NCI-H128 (cell line): ENCODE measurements around the gene CFAP69.
"Not testable (repeated sequence)": the region's sequence is repeated elsewhere in the genome, so short reads cannot be mapped to it uniquely, and the experiment has no call there.

Experiments
- DNase-seq: peaks from one replicate; lab custom pipeline; 2025; ENCODE audit not compliant: unreplicated experiment; lab: John Stamatoyannopoulos, UW

Gene CFAP69

DNA sequence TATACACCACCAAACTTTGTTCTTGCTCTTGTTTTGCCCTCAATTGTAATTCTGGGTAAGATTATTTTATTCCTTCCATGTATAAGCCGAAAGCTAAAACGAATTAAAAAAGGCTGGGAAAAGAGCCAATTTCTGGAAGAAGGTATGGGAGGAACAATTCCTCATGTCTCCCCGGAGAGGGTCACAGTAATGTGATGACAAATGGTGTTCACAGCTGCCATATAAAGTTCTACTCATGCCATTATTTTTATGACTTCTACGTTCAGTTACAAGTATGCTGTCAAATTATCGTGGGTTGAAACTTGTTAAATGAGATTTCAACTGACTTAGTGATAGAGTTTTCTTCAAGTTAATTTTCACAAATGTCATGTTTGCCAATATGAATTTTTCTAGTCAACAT, 12.5 kb upstream of the CFAP69 start:
- no peak for DNase-seq

DNA sequence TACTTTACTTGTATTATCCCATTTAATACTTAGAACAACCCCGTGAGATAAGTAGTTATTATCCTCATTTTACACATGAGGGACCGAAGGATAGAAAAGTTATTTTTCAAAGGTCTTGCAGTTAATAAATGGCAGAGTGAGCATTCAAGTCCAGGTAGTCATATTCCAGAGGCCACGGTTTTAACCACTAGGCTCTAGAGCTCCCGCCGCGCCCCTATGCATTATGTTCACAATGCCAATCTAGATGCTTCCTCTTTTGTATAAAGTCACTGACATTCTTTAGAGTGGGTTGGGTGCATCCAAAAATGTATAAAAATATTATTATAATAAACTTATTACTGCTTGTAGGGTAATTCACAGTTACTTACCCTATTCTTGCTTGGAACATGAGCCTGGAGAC, 11.4 kb upstream of the CFAP69 start:
- DNase-seq: no peak

DNA sequence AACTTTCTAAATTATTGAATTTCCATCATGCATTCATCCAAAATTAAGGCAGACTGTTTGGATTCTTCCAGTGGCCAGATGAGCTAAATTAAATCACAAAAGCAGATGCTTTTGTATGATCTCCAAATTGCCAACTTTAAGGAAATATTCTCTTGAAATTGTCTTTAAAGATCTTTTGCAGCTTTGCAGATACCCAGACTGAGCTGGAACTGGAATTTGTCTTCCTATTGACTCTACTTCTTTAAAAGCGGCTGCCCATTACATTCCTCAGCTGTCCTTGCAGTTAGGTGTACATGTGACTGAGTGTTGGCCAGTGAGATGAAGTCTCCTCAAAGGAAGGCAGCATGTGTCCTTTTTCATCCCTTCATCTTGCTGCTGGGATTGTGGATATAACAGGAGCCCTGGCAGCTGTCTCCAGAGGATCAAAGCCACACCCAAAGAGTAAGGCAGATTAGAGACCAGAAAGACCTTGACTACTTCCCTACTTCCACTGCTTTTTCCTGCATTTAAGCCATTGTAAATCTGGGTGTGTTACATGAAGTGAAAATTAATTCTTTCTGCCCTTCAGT, 8.2 kb upstream of the CFAP69 start:
- DNase-seq: no peak

DNA sequence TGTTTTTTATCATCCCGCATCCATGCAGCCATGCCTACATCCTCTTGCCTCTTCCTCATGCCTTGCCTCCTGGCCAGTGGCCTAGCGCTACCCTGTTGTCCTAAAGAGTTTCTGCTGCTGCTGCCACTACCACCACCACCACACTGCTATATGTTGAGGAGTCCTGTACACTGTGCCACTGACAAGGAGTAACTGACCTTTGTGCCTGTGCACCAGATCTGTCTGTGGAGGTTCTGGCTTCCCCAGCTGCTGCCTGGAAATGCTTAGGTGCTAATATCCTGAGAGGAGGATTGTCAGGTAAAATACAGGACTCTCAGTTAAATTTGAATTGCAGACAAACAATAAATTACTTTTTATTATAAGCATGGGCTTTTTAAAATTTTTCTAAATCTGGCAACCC, 7.0 kb upstream of the CFAP69 start:
- DNase-seq: no peak

DNA sequence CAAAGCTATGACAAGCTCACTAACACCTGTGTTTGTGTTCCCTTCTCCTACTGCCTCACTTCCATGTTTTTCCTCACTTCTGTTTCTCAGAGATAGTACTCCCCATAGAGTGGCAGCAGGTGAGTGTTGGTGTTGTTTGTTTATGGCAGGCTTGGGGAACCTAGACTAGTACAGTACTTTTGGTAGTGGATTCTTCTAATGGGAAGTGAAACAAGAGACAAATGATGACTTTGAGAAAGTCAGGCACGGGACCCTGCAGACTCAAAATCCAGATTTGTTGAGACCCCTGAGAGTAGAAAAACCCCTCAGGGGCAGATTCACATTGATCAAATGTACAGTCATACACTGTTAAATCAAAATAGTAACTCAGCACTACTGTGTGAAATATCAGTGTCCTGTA, 6.4 kb upstream of the CFAP69 start:
- no peak for DNase-seq

DNA sequence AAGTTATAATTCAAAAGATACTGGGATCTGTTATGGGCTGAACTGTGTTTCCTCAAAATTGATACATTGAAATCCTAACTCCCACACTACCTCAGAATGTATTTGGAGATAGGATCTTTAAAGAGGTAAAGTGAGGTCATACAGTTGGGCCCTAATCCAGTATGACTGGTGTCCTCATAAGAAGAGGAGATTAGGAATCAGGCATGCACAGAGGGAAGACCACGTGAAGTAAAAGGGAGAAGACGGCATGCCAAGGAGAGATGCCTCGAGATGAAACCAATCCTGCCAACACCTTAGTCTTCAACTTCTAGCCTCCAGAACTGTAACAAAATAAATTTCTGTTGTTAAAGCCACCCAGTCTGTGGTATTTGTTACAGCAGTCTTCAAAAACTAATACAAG, 5.9 kb upstream of the CFAP69 start:
- no peak for DNase-seq

DNA sequence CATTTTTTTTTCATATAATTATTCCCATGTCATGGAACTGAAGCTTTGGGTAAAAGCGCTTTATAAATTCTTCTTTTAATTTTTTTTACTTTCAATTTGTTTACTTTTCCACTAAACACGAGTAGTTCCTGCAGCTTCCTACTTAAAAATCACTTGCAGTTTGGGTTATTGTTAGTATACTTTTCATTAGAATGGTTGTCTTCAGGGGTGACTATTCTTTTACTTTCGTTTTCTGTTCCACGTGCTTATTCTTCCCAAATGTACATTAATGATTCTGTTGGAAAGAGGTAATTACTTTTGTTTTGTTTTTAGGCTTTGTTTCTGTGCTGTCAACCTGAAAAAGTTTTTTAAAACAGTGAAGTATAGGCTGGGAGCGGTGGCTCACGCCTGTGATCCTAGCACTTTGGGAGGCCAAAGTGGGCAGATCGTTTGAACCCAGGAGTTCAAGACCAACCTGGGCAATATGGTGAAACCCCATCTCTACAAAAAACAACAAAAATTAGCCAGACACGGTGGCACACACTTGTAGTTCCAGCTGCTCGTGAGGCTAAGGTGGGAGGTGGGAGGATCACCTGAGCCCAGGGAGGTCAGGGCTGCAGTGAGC, 5.2 kb upstream of the CFAP69 start:
- no peak for DNase-seq

DNA sequence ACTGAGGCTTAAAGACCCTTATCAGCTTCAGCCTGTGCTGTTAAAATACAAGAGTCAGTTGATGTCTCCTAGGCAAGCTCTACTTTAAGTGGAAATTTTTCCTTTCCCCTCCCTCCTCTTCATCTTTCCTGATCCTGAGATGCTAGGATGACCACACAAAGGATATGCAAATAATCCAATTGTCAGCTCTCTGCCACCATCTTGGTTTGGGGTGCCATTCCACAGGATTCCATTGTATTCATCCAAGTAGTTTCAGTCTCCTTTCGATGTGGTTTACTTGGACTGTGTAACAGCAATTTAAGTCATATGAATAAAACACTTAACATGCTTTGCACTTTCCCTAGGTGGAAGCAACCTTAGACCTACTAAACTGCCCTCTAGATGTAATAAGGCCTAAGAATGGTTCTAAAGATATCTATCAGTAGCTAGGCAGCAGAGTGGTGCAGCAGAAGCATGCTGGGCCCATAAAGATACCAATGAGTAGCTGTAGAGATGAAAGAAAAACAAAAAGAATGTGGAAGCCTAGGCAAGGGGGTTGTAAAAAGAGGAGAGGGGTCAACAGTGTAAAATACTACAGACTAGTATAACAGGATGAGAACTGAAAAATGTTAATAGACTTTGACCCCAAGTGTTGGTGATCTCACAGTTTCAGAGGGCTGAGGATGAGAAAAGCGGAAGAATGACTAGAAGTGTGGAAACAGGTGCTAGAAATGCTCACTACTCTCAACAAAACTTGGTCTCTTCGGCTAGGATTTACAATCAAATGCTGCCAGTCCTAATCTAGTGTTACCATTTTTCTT, 2.4 kb upstream of the CFAP69 start:
- no peak for DNase-seq

DNA sequence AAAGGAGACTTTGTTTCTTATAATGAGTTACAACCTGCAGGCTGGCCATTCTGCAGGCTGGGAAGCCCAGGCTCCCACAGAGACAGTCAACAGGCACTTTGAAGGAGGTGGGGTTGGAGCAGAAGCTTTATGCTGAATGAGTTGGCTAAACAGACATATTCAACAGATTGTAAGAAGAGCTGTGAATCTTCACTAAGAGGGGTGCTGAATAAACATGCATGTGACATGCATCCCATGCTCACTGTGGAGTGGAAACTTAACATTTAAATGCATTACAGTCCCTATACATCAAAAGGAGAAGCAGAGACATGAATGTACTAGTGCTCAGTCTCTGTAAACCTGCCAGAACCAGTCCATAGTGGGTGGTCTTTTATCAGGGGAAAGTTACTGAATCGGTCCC, 1.4 kb upstream of the CFAP69 start:
- no peak for DNase-seq

DNA sequence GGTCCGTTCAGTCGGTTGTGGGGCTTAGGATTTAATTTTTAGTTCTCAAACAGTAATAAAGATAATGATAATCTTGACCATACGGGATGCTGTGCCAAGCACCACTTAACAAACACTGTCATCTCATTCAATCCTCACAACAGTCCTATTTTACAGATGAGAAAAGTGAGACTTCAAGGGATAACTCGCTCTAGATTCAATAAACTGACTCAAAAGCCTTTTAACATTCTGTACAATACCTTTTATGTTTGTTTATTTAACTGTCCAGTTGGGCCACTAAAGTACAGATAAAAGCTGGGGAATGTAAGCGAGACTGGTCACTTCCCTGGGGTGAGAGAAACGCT, 437 bp upstream of the CFAP69 start:
- no peak for DNase-seq

DNA sequence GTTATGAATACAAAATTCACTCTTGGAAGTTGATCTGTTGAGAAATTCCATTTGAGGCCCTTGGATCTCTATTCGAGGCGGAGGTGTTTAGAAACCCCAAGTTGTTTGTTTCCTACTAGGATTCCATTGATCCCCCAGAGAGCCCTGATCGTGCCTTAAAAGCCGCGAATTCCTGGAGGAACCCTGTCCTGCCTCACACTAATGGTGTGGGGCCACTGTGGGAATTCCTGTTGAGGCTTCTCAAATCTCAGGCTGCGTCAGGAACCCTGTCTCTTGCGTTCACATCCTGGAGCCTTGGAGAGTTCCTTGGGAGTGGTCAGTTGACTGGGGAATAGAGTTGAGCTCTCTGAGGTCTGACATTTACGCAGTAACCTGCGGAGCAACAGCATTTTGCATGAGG, 1.2 kb downstream of the CFAP69 start:
- DNase-seq: no peak

DNA sequence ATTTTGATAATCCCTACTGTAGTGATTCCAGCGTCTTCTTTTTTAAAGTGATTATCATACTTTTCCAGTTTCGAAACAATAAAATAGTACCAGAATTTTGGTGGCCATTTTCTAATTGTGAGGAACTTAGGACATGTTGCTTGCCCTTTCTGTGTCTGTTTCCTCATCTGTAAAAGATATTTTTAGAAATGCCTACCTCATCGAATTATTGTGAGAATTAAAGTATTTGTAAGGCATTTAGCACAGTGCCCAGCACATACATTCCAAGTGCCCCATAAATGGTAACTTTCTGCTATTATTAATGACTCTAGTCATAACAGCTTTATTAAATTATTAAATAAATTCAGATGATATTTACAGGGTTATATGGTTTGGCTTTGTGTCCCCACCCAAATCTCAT, 3.7 kb downstream of the CFAP69 start:
- no peak for DNase-seq

DNA sequence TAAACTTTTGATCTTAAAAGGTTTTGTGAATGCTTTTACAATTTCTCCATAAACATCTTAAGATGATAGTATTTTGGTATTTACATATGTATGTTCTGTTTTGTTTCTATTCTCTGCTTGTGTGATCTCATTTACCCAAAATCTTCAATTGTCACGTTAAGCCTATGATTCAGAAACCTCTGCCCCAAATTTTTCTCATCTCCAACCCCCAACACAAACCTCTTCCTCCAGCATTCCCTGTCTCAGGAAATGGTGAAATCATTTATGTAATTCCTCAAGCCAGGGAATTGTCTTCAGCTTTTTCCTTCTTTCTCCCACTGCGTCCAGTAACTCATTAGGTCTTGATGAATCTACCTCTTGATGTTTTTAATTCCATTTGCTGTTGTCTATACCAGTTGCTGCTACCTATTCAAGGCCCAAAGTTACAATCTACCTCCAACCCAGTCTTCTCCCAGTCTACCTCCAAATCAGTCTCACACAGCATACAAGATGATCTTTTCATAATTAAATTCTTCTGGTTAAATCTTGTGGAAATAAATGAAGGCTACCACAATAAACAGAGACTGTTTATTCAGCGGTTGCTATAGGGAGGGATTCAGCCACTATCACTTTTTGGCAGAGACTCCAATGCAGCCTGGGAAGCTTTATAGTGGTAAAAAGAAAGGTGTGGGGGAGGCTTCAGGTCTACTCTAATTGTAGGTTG, 5.8 kb downstream of the CFAP69 start:
- no peak for DNase-seq

DNA sequence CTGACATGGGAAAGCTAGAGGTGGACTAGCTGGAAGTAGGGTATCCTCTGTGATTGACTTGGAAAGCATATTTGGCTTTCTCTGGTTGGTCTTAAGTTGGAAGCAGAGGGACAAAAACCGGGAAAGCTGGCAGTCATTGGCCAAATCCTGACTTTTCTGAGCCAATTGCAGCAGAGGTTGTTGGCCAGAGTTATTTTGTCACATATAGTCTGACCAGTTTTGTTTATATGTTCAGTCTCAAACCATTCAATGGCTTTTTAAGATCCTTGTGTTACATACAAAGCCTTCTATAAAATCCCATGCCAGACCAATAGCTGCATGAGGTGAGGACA, 6.3 kb downstream of the CFAP69 start:
- no peak for DNase-seq

DNA sequence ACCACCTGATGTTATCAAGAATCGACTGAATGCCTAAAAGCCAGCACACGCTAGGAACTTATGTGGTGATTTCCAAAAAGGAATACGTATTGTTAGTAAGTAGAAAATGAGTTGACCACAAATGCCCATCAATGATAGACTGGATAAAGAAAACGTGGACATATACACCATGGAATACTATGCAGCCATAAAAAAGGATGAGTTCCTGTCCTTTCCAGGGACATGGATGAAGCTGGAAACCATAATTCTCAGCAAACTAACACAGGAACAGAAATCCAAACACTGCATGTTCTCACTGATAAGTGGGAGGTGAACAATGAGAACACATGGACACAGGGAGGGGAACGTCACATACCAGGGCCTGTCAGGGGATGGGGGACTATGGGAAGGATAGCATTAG, 11.0 kb downstream of the CFAP69 start:
- not testable (repeated sequence) for DNase-seq

DNA sequence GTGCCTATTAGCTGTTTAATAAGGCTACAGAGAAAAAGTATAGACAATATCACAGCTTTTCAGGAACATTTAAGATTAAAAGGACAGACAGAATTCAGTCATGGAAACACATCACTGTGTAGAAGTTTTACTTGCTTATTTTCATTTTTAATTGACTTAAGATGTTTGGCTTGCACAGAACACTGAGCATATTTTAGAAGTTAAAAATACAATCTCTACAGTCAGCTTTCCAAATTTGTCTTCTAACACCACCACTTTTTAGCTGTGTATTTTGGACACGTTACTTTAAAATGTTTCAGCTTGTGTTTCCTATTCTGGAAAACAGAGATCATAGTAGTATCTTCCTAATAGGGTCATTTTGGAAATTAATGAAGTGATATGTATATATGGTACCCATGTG, 11.8 kb downstream of the CFAP69 start:
- no peak for DNase-seq

DNA sequence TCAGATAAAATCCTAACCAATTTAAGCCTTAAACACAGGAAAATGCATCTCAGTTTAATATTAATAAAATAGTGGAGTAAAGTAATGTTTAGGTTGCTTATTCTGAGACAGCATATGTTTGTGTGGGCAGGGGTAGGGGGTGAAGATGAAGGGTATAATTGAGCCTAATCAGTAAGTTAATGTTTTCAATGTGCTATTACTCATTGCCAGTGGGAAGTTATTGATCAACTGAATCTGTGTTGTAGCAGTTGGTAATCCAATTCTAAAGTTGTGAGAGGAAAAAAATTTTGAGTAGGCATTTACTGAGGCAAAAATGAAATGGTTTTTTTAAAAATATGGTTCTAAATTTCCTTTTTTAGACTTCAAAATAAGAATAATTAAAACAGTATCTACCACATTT, 16.5 kb downstream of the CFAP69 start:
- DNase-seq: no peak

DNA sequence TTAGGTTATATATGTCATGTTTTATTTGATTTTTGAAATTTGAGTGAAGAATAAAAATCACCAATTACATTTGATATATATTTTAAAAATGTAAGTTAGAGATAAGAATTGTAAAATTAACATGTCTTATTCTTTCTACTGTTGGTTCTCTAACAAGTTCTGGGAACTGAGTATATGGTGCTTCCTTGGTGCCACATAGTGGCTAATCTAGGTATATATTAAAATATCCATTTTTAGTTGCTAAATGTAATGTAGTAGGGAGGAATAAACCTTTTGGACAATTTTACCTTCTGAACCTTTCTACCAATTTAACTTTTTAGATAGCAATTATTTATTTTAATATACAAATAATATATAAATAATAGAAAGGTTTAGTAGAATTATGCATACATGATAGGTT, 17.5 kb downstream of the CFAP69 start:
- DNase-seq: no peak

DNA sequence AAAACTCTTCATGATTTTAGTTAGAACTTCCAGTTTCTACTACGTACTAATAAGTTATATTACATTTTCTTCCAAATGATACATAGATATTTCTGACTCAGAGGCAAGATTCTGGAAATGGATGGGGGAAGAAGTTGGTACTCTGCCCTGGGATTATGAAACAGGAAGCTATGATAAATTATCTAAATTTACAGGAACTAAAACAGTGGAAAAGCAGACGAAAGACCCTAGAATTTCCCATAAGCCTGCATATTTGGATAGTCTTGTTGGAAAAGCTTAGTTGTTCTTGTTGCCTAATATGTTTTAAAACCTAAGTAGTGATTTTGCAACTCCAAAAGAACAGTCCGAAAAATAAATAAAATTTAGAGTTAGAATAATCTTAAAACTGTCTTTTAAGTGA, 21.8 kb downstream of the CFAP69 start:
- no peak for DNase-seq

DNA sequence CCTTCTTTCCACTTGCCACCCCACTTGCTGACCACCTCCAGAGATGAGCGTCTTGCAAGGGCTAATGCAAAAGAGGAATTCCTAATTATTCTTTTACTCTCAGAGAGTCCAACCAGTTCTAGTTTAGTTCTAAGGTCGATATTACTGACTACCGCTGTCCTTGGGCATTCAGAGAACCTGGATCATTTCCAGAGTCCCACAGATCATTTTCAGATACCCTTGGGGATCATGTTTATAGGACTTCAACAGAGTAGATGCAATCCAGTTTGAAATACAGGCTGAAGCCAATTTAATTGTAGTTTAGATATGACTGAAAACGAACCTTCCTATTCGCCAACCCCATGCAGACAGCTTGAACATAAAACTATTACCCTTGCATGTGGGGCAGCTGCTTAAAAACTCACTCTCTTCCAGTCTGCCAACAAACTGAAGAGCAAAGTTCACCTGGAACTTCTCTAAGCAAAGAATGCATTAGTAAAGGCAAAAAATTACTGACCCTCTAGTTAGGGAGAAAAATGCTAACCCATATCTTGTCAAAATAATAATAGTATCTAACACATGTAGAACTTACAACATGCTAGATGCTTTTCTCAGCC, 22.4 kb downstream of the CFAP69 start:
- no peak for DNase-seq

DNA sequence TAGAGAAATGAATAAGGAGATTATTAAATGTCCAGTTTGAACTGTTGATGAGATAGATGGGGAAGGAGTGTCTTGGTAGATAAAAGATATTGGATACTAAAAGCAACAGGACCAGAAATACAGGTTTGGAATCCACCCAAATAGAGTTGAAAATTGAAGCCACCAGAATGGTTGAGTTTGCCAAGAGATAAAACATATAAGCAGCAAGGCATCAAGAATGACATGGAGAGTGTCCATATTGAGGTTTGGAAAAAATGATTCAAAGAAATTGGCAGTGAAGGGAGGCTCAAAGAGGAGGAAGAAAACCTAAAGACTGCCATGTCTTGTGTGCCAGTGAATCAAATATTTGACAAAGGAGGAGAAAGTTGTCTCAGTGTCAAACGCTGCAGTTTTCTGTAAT, 24.2 kb downstream of the CFAP69 start:
- DNase-seq: no peak
